GM12892 (cell line): ENCODE data around the gene DLGAP1.

ENCODE experiments used
- POLR2A ChIP-seq: IDR thresholded peaks from 2 replicates; pipeline ENCODE4 v1.6.1; 2011; ENCODE audit warnings: low read depth, low read length, control low read depth
- POLR2AphosphoS5 ChIP-seq: IDR thresholded peaks from 2 replicates; pipeline ENCODE4 v1.6.1; 2011; ENCODE audit warnings: low read depth, low read length, control low read depth
- TAF1 ChIP-seq: IDR thresholded peaks from 2 replicates; pipeline ENCODE4 v1.6.1; 2011; ENCODE audit warnings: low read depth, mild to moderate bottlenecking, control low read depth, low read length, borderline replicate concordance

DNA sequence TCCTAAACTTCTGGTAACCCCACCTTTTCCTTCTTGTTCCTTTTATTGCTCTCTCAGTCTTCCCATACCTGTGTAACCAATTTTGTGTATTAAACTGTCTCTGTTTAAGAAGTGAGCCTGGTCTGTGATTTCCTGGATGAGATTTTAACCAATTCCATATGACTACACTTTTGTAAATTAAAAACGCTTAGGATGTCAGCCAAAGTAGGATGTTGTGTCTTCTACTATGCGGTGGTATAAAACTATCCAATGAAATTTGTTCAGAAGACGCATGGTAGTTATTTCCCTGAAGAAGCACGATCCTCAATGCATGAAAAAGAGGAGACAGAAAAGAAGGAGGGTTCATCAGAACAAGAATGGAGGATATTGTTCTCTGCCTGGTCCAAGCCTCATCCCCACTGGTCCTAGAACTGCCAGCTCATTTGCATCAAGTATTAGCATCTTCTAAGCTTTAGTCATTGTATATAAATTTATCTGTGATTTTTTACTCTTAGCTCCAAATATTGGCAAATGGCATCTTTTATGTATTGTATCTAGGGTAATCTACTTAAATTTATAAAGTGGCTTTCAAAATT is 877.7 kb downstream of the DLGAP1 start:
- no peak for TF ChIP-seq POLR2A
- no peak for TF ChIP-seq POLR2AphosphoS5
- TF ChIP-seq TAF1: no peak
